Osteoblast (primary cell): ENCODE measurements around the gene GALP. TPM values are rescaled to one million over a fixed set of nuclear protein-coding genes. Genes with fewer than 3 reads are reported as not detected.

ENCODE experiments used
- DNase-seq: peaks from one replicate; pipeline ENCODE4 v3.0.0; 2011; ENCODE audit warnings: low spot score, mixed read lengths; ENCODE audit not compliant: insufficient read length; ENCODE audit errors: missing footprints
- H2AFZ ChIP-seq: 2 replicates; pipeline ENCODE4 v1.6.0; 2011; ENCODE audit warnings: mild to moderate bottlenecking, low read length
- H3K27ac ChIP-seq: 2 replicates; pipeline ENCODE4 v1.5.1; 2011; ENCODE audit warnings: mild to moderate bottlenecking, low read depth, low read length, moderate library complexity
- H3K27me3 ChIP-seq: 2 replicates; pipeline ENCODE4 v1.6.0; 2012; ENCODE audit warnings: mild to moderate bottlenecking, control low read depth, inconsistent platforms, low read length, moderate library complexity; ENCODE audit not compliant: insufficient read depth
- H3K36me3 ChIP-seq: 2 replicates; pipeline ENCODE4 v1.5.1; 2011; ENCODE audit warnings: mild to moderate bottlenecking, low read length, control low read depth, moderate library complexity; ENCODE audit not compliant: insufficient read depth
- H3K4me1 ChIP-seq: 2 replicates; pipeline ENCODE4 v1.5.1; 2011; ENCODE audit warnings: mild to moderate bottlenecking, low read length, control low read depth, moderate library complexity; ENCODE audit not compliant: insufficient read depth
- H3K4me2 ChIP-seq: 2 replicates; pipeline ENCODE4 v1.6.0; 2011; ENCODE audit warnings: mild to moderate bottlenecking, low read length; ENCODE audit not compliant: insufficient read depth
- H3K4me3 ChIP-seq: fragments of 200-600 bp; sonication (generic); 3 replicates; pipeline ENCODE4 v1.5.1; 2012; ENCODE audit warnings: mild to moderate bottlenecking, low read length, inconsistent platforms; ENCODE audit not compliant: insufficient read depth
- H3K79me2 ChIP-seq: 2 replicates; pipeline ENCODE4 v1.6.0; 2012; ENCODE audit warnings: mild to moderate bottlenecking, low read length, control low read depth, inconsistent platforms; ENCODE audit not compliant: insufficient read depth
- H3K9me3 ChIP-seq: 2 replicates; pipeline ENCODE4 v1.5.1; 2011; ENCODE audit warnings: low read depth, low read length, control low read depth
- H4K20me1 ChIP-seq: 2 replicates; pipeline ENCODE4 v1.6.0; 2012; ENCODE audit warnings: mild to moderate bottlenecking, low read length, control low read depth; ENCODE audit not compliant: insufficient read depth
- CTCF ChIP-seq: IDR thresholded peaks from 2 replicates; pipeline ENCODE4 v1.5.1; 2011; ENCODE audit warnings: mild to moderate bottlenecking, low read depth, low read length, moderate library complexity; ENCODE audit errors: extremely low read depth
- total RNA-seq: library from RNA; depleted of rRNA; stranded (reverse); fragments of >200 nt; gene quantifications from 2 replicates; pipeline ENCODE4 v1.2.3, GENCODE V29; 2012

GALP gene
- total RNA-seq, 1 donor: not detected

DNA sequence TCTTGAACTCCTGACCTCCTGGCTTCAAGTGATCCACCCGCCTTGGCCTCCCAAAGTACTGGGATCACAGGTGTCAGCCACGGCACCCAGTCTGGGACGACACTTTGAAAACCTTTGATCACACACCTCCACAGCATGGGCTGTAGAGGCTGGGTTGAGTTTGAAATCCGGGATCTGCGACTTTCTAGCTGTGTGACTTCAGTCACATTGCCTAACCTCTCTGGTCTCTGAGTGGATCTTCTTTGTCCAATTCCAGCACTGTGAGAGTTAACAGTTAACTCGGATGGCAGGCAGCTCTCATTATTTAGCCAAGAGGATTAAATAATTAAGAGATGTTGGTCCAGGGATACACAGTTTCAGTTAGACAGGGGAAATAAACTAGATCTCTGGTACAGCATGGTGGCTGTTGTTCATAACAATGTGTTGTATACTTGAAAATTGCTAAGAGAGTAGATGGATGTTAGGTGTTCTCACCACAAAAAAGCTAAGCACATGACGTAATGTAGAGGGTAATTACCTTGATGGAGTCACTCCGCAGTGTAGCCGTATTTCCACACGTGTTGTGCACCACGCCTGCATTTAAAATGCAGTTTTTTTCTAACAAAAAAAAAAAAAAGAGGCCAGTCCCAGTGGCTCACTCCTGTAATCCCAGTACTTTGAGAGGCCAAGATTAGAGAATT, 1.9 kb downstream of the GALP start:
- Histone ChIP-seq H3K9me3 (no peaks in the 10 kb centered on the region), H3K36me3 (no peaks in the 10 kb centered on the region), H4K20me1 (no peaks in the 10 kb centered on the region), H3K4me1 (no peaks in the 10 kb centered on the region), H3K79me2 (no peaks in the 10 kb centered on the region), H3K27me3 (no peaks in the 10 kb centered on the region), H3K4me2 (no peak overlapping the region), H3K4me3 (no peak overlapping the region), H2AFZ (no peak overlapping the region), H3K27ac (no peak overlapping the region)
- TF ChIP-seq CTCF: no peak
- DNase-seq: no peak

- no peaks in the 10 kb centered on the region for H3K36me3 ChIP-seq
- no peak for DNase-seq
- no peak for TF ChIP-seq CTCF
- H3K27ac ChIP-seq: no peak overlapping the region
- no peaks in the 10 kb centered on the region for H3K79me2 ChIP-seq
- H3K9me3 ChIP-seq: no peaks in the 10 kb centered on the region
- H3K4me2 ChIP-seq: no peak overlapping the region
- H2AFZ ChIP-seq: no peak overlapping the region
- H3K27me3 ChIP-seq: no peaks in the 10 kb centered on the region
- no peak overlapping the region for H3K4me3 ChIP-seq
- H4K20me1 ChIP-seq: no peaks in the 10 kb centered on the region
- H3K4me1 ChIP-seq: no peaks in the 10 kb centered on the region
Measured at GRCh38 chr19:56189785-56190184, 14.0 kb downstream of the GALP start.

- Histone ChIP-seq H4K20me1 (no peaks in the 10 kb centered on the region), H3K36me3 (no peaks in the 10 kb centered on the region), H3K4me3 (no peak overlapping the region), H3K79me2 (no peaks in the 10 kb centered on the region), H3K9me3 (no peaks in the 10 kb centered on the region), H2AFZ (no peak overlapping the region), H3K4me2 (no peak overlapping the region), H3K27me3 (no peaks in the 10 kb centered on the region), H3K4me1 (no peaks in the 10 kb centered on the region), H3K27ac (no peak overlapping the region)
- no peak for DNase-seq
- TF ChIP-seq CTCF: no peak
Measured at GRCh38 chr19:56191115-56191514, 15.3 kb downstream of the GALP start.

- H3K4me1 ChIP-seq: no peaks in the 10 kb centered on the region
- no peaks in the 10 kb centered on the region for H3K36me3 ChIP-seq
- no peak overlapping the region for H3K4me3 ChIP-seq
- H3K27me3 ChIP-seq: no peaks in the 10 kb centered on the region
- H3K4me2 ChIP-seq: no peak overlapping the region
- no peak overlapping the region for H3K27ac ChIP-seq
- H2AFZ ChIP-seq: no peak overlapping the region
- DNase-seq: no peak
- H4K20me1 ChIP-seq: no peaks in the 10 kb centered on the region
- no peak for TF ChIP-seq CTCF
- no peaks in the 10 kb centered on the region for H3K9me3 ChIP-seq
- H3K79me2 ChIP-seq: no peaks in the 10 kb centered on the region
Measured at GRCh38 chr19:56191711-56192110, 15.9 kb downstream of the GALP start.
